D721Med (cell line): ENCODE measurements around the gene CCSAP.

ENCODE experiments used
- DNase-seq: peaks from one replicate; pipeline ENCODE4 v3.0.0; 2011; ENCODE audit warnings: low spot score; ENCODE audit not compliant: insufficient read length
- FAIRE-seq: peaks from 2 replicates; lab custom pipeline; 2011; peaks lifted over from hg19 to GRCh38; lab: Jason Lieb, UNC
- CTCF ChIP-seq: IDR thresholded peaks from 2 replicates; pipeline ENCODE4 v1.5.1; 2012; ENCODE audit warnings: mild to moderate bottlenecking, control low read depth; ENCODE audit not compliant: insufficient read depth; ENCODE audit errors: missing control alignments

CCSAP gene

GRCh38 chr1:229365569-229365968 is 22.7 kb upstream of the CCSAP start:
- DNase-seq, result no peak
- FAIRE-seq, result no peak
- no peak for TF ChIP-seq CTCF

DNA sequence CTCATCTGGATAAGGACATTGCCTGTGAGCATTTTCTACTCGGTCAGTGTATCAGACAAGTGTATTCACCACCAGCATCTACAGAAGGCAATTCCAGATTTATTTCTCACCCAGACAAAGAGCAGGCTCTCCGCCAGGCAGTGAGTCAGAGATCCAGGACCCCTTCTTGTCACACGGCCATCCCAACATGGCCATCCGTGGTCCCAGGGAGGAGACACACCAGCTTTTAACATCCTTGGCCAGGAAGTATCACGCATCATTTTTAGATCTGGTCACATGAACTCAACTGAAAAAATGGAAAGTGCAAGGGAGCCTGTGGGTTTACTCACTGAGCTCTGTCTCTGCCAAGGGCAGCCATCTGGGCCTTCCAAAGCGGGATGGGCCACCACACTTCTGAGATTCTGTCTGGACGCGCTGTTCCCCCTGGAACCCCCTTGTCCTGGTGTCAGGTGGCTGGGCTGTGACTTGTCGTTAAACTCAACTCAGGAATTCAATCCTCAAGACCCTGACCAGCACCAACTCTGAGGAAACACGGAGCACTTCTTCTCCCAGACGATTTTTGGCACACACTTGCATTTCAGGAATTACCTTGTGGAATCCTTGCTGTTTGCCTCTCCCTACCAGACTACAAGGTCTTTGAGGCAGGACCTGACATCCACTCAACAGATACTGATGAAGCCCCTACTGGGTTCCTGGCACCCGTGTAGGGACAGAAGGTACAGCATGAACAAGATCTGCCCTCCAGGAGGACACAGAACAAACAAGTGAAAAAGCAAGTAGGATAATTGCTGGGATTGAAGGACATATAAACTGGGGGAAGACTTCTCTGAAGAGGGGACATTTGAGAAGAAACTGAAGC is 21.6 kb upstream of the CCSAP start:
- TF ChIP-seq CTCF, result no peak
- DNase-seq (no peak), FAIRE-seq (no peak)

DNA sequence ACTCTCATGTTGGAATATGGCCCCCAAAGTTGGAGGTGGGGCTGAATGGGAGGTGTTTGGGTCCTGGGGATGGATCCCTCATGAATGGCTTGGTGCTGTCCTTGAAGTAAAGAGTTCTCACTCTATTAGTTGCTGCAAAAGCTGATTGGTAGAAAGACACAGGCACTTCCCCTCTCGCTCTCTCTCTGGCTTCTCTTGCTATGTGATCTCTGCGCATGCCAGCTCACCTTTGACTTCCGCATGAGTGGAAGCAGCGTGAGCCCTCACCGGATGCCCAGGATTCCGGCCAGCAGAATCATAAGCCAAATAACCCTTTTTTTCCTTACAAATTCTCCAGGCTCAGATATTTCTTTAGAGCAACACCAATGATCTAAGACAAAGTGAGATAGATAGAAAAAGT is 20.9 kb upstream of the CCSAP start:
- FAIRE-seq (no peak), DNase-seq (no peak)
- TF ChIP-seq CTCF, result no peak

DNA sequence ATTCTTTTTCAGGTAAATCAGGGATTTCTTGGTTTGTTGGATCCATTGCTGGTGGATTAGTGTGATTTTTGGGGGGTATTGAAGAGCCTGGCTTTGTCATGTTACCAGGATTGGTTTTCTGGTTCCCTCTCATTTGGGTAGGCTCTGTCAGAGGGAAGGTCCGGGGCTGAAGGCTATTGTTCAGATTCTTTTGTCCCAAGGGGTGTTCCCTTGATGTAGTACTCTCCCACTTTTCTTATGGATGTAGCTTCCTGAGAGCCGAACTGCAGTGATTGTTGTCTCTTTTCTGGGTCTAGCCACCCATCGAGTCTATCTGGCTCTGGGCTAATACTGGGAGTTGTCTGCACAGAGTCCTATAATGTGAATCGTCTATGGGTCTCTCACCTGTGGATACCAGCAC is 17.6 kb upstream of the CCSAP start:
- DNase-seq (no peak), FAIRE-seq (no peak)
- TF ChIP-seq CTCF, result no peak

GRCh38 chr1:229355661-229356060 is 12.8 kb upstream of the CCSAP start:
- DNase-seq (no peak), FAIRE-seq (no peak)
- no peak for TF ChIP-seq CTCF

DNA sequence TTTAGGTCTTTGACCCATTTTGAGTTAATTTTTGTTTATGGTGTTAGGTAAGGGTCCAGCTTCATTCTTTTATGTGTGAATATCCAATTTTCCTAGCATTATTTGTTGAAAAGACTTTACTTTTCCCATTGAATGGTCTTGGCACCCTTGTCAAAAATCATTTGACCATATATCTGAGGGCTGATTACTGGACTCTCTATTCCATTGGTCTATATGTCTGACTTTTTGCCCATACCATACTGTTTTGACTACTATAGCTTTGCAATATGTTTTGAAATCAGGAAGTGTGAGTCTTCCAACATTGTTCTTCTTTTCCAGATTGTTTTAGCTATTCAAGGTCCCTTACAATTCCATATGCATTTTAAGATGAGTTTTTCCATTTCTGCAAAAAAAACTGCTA is 11.4 kb upstream of the CCSAP start:
- peak; percentile 91 for FAIRE-seq
- TF ChIP-seq CTCF, result no peak
- DNase-seq, result no peak

DNA sequence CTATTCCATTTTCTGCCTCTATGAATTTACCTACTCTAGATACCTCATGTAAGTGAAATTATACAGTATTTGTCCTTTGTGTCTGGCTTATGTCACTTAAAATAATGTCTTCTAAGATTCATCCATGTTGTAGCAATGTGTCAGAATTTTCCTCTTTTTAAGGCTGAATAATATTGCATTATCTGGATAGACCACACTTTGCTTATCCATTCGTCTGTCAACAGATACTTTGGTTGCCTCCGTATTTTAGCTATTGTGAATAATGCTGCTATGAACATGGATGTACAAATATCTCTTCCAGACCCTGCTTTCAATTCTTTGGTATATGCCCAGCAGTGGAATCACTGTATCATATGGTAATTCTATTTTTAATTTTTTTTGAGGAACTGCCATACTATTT is 10.1 kb upstream of the CCSAP start:
- no peak for DNase-seq
- peak; percentile 35 for FAIRE-seq
- TF ChIP-seq CTCF, result no peak
